GM19328 (cell line): ENCODE measurements around the gene PCDH9.

ENCODE experiments used
- ATAC-seq: cut with Tn5 transposase; IDR thresholded peaks from one replicate; pipeline ENCODE4 v1.9.1; 2021; ENCODE audit warnings: mild to moderate bottlenecking, moderate library complexity; ENCODE audit not compliant: unreplicated experiment

Gene PCDH9

GRCh38 chr13:66858163-66858562 is 372.0 kb downstream of the PCDH9 start:
- no peak for ATAC-seq

GRCh38 chr13:66855131-66855530 is 375.0 kb downstream of the PCDH9 start:
- no peak for ATAC-seq

- ATAC-seq, result no peak
Measured at GRCh38 chr13:66853564-66853963, 376.6 kb downstream of the PCDH9 start.

- no peak for ATAC-seq
Measured at GRCh38 chr13:66849706-66850105, 380.4 kb downstream of the PCDH9 start.

GRCh38 chr13:66847541-66847940 is 382.6 kb downstream of the PCDH9 start:
- no peak for ATAC-seq

GRCh38 chr13:66845393-66845792 is 384.7 kb downstream of the PCDH9 start:
- no peak for ATAC-seq

GRCh38 chr13:66844933-66845332 is 385.2 kb downstream of the PCDH9 start:
- ATAC-seq, result no peak

GRCh38 chr13:66842766-66843165 is 387.4 kb downstream of the PCDH9 start:
- ATAC-seq, result no peak

GRCh38 chr13:66840621-66841020 is 389.5 kb downstream of the PCDH9 start:
- no peak for ATAC-seq

- no peak for ATAC-seq
Measured at GRCh38 chr13:66837246-66837645, 392.9 kb downstream of the PCDH9 start.

- ATAC-seq, result no peak
Measured at GRCh38 chr13:66835040-66835628, 395.0 kb downstream of the PCDH9 start.

GRCh38 chr13:66830940-66831716 is 399.0 kb downstream of the PCDH9 start:
- no peak for ATAC-seq

- ATAC-seq, result no peak
Measured at GRCh38 chr13:66829803-66830202, 400.3 kb downstream of the PCDH9 start.

- no peak for ATAC-seq
Measured at GRCh38 chr13:66826398-66826797, 403.7 kb downstream of the PCDH9 start.

- ATAC-seq, result no peak
Measured at GRCh38 chr13:66821551-66821950, 408.6 kb downstream of the PCDH9 start.

GRCh38 chr13:66811455-66811854 is 418.7 kb downstream of the PCDH9 start:
- no peak for ATAC-seq

- no peak for ATAC-seq
Measured at GRCh38 chr13:66809485-66809884, 420.7 kb downstream of the PCDH9 start.

GRCh38 chr13:66807251-66807650 is 422.9 kb downstream of the PCDH9 start:
- no peak for ATAC-seq

GRCh38 chr13:66805657-66806056 is 424.5 kb downstream of the PCDH9 start:
- no peak for ATAC-seq

- no peak for ATAC-seq
Measured at GRCh38 chr13:66803808-66804456, 426.2 kb downstream of the PCDH9 start.

- ATAC-seq, result no peak
Measured at GRCh38 chr13:66803013-66803807, 426.9 kb downstream of the PCDH9 start.
